NCI-H774 (cell line): ENCODE results near the gene ENTHD1.
"Not testable (repeated sequence)": the region's sequence is repeated elsewhere in the genome, so short reads cannot be mapped to it uniquely, and the experiment has no call there.

ENCODE experiments used
- DNase-seq: peaks from one replicate; lab custom pipeline; 2025; lab: John Stamatoyannopoulos, UW

ENTHD1 gene

GRCh38 chr22:39898997-39899396 is 5.4 kb upstream of the ENTHD1 start:
- DNase-seq: no peak

- no peak for DNase-seq
Measured at GRCh38 chr22:39897841-39898240, 4.3 kb upstream of the ENTHD1 start.

- no peak for DNase-seq
Measured at GRCh38 chr22:39896313-39896996, 2.9 kb upstream of the ENTHD1 start.

GRCh38 chr22:39895682-39896081 is 2.1 kb upstream of the ENTHD1 start:
- no peak for DNase-seq

GRCh38 chr22:39894554-39895092 is 1.1 kb upstream of the ENTHD1 start:
- DNase-seq: no peak

GRCh38 chr22:39889924-39890323 is 3.6 kb downstream of the ENTHD1 start:
- DNase-seq: not testable (repeated sequence)

- DNase-seq: no peak
Measured at GRCh38 chr22:39883057-39883456, 10.5 kb downstream of the ENTHD1 start.

GRCh38 chr22:39880722-39881121 is 12.8 kb downstream of the ENTHD1 start:
- DNase-seq: no peak

- no peak for DNase-seq
Measured at GRCh38 chr22:39877079-39877845, 16.3 kb downstream of the ENTHD1 start.

GRCh38 chr22:39875176-39875885 is 18.2 kb downstream of the ENTHD1 start:
- not testable (repeated sequence) for DNase-seq

GRCh38 chr22:39873965-39874364 is 19.6 kb downstream of the ENTHD1 start:
- no peak for DNase-seq

- no peak for DNase-seq
Measured at GRCh38 chr22:39872548-39872947, 21.0 kb downstream of the ENTHD1 start.

- peak; percentile 1 for DNase-seq
Measured at GRCh38 chr22:39871008-39871798, 22.4 kb downstream of the ENTHD1 start.

GRCh38 chr22:39869797-39870196 is 23.8 kb downstream of the ENTHD1 start:
- not testable (repeated sequence) for DNase-seq

GRCh38 chr22:39868741-39869140 is 24.8 kb downstream of the ENTHD1 start:
- no peak for DNase-seq

- DNase-seq: no peak
Measured at GRCh38 chr22:39859903-39860588, 33.5 kb downstream of the ENTHD1 start.

- DNase-seq: no peak
Measured at GRCh38 chr22:39856588-39856987, 37.0 kb downstream of the ENTHD1 start.

GRCh38 chr22:39852799-39853198 is 40.8 kb downstream of the ENTHD1 start:
- no peak for DNase-seq

- no peak for DNase-seq
Measured at GRCh38 chr22:39851606-39852315, 41.8 kb downstream of the ENTHD1 start.

GRCh38 chr22:39847477-39847876 is 46.1 kb downstream of the ENTHD1 start:
- DNase-seq: no peak
